ENCODE results near the gene BHMT2. TPM values are rescaled to one million over a fixed set of nuclear protein-coding genes. Genes with fewer than 3 reads are reported as not detected.
A peak's percentile ranks its signal among the peaks of the same experiment; 100 is the strongest.

The BHMT2 gene
- total RNA-seq, 1 experiment from 2014 or later: not detected

GRCh38 chr5:79020861-79021561 lies 48.6 kb upstream of the BHMT2 start:
- peak; percentile 91 for TF ChIP-seq CTCF (conservative IDR thresholded peaks at IDR 0.05)
- Histone ChIP-seq H3K9ac (ENCODE audit: extremely low read depth, insufficient read length, low read length) (no peak overlapping the region), H3T11ph (ENCODE audit: low read length) (no peak overlapping the region), H2BK5ac (ENCODE audit: insufficient read length, low read length) (no peak overlapping the region), H3K4me2 (ENCODE audit: insufficient read depth, insufficient read length, low read length) (no peak overlapping the region), H3K79me1 (ENCODE audit: insufficient read depth, low read depth, low read length, poor library complexity, severe bottlenecking) (no peaks in the 10 kb centered on the region), H4K91ac (ENCODE audit: insufficient read length, low read depth, low read length) (no peak overlapping the region), H3K4me1 (ENCODE audit: insufficient read depth, low read length) (peaks cover 6% of the 10 kb centered on the region; the same call in 1 of the 2 replicates), H3K27ac (ENCODE audit: insufficient read length, low read depth, low read length) (no peak overlapping the region), H2BK20ac (ENCODE audit: low read depth, low read length, poor library complexity, severe bottlenecking) (no peak overlapping the region), H3K23ac (ENCODE audit: insufficient read length, low read depth, low read length) (no peak overlapping the region), H3K56ac (ENCODE audit: insufficient read length, low read depth, low read length) (no peak overlapping the region), H3K4ac (ENCODE audit: low read depth, low read length) (no peak overlapping the region), H2AK5ac (ENCODE audit: insufficient read length, low read length) (no peak overlapping the region), H3K27me3 (ENCODE audit: insufficient read depth, low read length) (no peaks in the 10 kb centered on the region), H4K8ac (replicated peaks; ENCODE audit: insufficient read length, low read depth, low read length) (no peak overlapping the region), H3K9me3 (ENCODE audit: control insufficient read depth, low read depth, low read length) (no peaks in the 10 kb centered on the region), H2BK120ac (ENCODE audit: low read depth, low read length, poor library complexity, severe bottlenecking) (no peak overlapping the region), H2BK15ac (ENCODE audit: low read depth, low read length) (no peak overlapping the region), H2BK12ac (ENCODE audit: insufficient read length, low read depth, low read length) (no peak overlapping the region), H3K79me2 (ENCODE audit: insufficient read depth, low read length) (no peaks in the 10 kb centered on the region), H3K14ac (ENCODE audit: insufficient read depth, low read length) (no peak overlapping the region), H2AFZ (ENCODE audit: low read length) (no peak overlapping the region), H3K18ac (ENCODE audit: insufficient read length, low read depth, low read length) (no peak overlapping the region), H4K5ac (ENCODE audit: insufficient read length, low read depth, low read length) (no peak overlapping the region), H4K20me1 (ENCODE audit: control insufficient read depth, insufficient read depth, insufficient read length) (no peaks in the 10 kb centered on the region), H3K23me2 (ENCODE audit: insufficient read length, low read depth, low read length, poor library complexity, severe bottlenecking) (no peaks in the 10 kb centered on the region)
- no CpG with 5 or more reads among the region's 14 CpGs for WGBS (ENCODE audit: extremely low coverage, insufficient read length, low lambda C conversion rate)
- Mint-ChIP-seq H3K4me3 (peak overlapping the region; percentile 1 to 28; a peak in 2 of 5 replicates), H3K27me3 (ENCODE audit: low read depth) (peaks cover 2% of the 10 kb centered on the region), H3K27ac (no peak overlapping the region), H3K36me3 (ENCODE audit: insufficient read depth in 1 of 3, low read depth in 3 of 3) (no peaks in the 10 kb centered on the region), H3K9me3 (no peaks in the 10 kb centered on the region), H3K4me1 (peaks cover 25 to 26% of the 10 kb centered on the region in 2 experiments)
- DNase-seq: peak; percentile 52

Data from H9 (cell line).